Bronchial epithelial cell (primary cell): ENCODE data around the gene NUP62. TPM values are rescaled to one million over a fixed set of nuclear protein-coding genes. Genes with fewer than 3 reads are reported as not detected.

Source experiments
- DNase-seq: peaks from one replicate; pipeline ENCODE4 v3.0.0-alpha.2; 2010; ENCODE audit warnings: low read depth
- FAIRE-seq: peaks from 2 replicates; lab custom pipeline; 2011; peaks lifted over from hg19 to GRCh38; lab: Jason Lieb, UNC
- H3K27me3 ChIP-seq: 2 replicates; pipeline ENCODE4 v1.5.1; 2011; ENCODE audit warnings: low read length; ENCODE audit not compliant: control insufficient read depth, insufficient read depth
- H3K36me3 ChIP-seq: 2 replicates; pipeline ENCODE4 v1.5.1; 2011; ENCODE audit warnings: low read length; ENCODE audit not compliant: control insufficient read depth, insufficient read depth
- H3K4me3 ChIP-seq: 2 replicates; pipeline ENCODE4 v1.5.1; 2011; ENCODE audit warnings: mild to moderate bottlenecking, low read depth, low read length, control low read depth
- CTCF ChIP-seq: IDR thresholded peaks from 2 replicates; pipeline ENCODE4 v1.5.1; 2011; ENCODE audit warnings: mild to moderate bottlenecking, moderate library complexity, low read length, control low read depth, inconsistent platforms; ENCODE audit not compliant: insufficient read depth, severe bottlenecking
- total RNA-seq: library from RNA; depleted of rRNA; stranded (reverse); fragments of >200 nt; gene quantifications from 2 replicates; pipeline ENCODE4 v1.2.1, GENCODE V29; 2014

The NUP62 gene
- total RNA-seq, 1 donor from 2014 or later: 12.1 TPM

- TF ChIP-seq CTCF: no peak
- no peak for DNase-seq
- FAIRE-seq: no peak
- Histone ChIP-seq H3K27me3 (no peaks in the 10 kb centered on the region), H3K36me3 (no peaks in the 10 kb centered on the region), H3K4me3 (no peak overlapping the region)
Observed at GRCh38 chr19:49957262-49957915, 28.1 kb upstream of the NUP62 start.

GRCh38 chr19:49956115-49956495, 26.8 kb upstream of the NUP62 start:
- no peak for TF ChIP-seq CTCF
- H3K36me3 ChIP-seq: no peaks in the 10 kb centered on the region
- FAIRE-seq (no peak), DNase-seq (no peak)
- H3K27me3 ChIP-seq: no peaks in the 10 kb centered on the region
- H3K4me3 ChIP-seq: no peak overlapping the region

GRCh38 chr19:49954933-49955332, 25.6 kb upstream of the NUP62 start:
- FAIRE-seq (no peak), DNase-seq (peak; percentile 18)
- TF ChIP-seq CTCF: no peak

DNA sequence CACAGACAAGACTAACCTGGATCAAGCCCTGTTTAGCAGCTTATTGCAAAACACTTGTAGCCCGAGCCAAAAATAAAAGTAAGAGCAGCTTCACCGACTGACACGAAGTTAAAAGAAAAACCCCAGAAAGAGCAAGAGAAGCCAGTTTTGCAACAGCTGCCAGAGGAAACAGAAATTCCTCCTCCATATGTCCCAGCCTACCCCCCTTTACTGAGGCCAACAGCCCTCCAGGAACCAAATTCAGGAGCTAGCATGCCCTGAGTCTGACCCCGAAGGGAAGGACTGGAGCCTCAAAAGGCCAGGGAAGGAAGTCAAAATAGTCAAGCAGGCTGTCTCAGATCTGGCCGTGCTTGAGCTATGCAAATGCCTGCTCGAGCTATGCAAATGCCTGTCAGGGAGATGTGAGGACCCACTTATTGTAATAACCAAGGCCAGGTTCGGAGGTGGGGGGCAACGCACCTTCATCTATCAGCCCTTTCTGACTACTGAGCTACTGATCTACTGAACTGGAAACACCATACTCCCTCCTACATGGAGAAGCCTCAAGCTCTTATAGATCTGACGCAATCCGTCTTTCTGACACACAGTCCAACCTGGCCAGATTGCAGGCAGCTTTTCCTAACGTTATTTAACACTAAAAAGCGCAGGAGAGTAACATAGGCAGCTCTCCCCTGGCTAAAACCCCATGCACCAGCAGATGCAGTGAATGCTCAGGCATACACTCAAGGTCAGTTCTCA, 25.0 kb upstream of the NUP62 start:
- H3K27me3 ChIP-seq: no peaks in the 10 kb centered on the region
- no peak for TF ChIP-seq CTCF
- DNase-seq (peak; percentile 49), FAIRE-seq (no peak)
- no peak overlapping the region for H3K4me3 ChIP-seq
- H3K36me3 ChIP-seq: no peaks in the 10 kb centered on the region

More at GRCh38 chr19:49954933-49955332, 25.6 kb upstream of the NUP62 start:
- Histone ChIP-seq H3K27me3 (no peaks in the 10 kb centered on the region), H3K36me3 (no peaks in the 10 kb centered on the region), H3K4me3 (no peak overlapping the region)

GRCh38 chr19:49953416-49953815, 24.1 kb upstream of the NUP62 start:
- H3K36me3 ChIP-seq: no peaks in the 10 kb centered on the region
- TF ChIP-seq CTCF: no peak
- DNase-seq (no peak), FAIRE-seq (no peak)
- no peak overlapping the region for H3K4me3 ChIP-seq
- no peaks in the 10 kb centered on the region for H3K27me3 ChIP-seq
